ENCODE measurements around the gene IQCC. TPM values are rescaled to one million over a fixed set of nuclear protein-coding genes. Genes with fewer than 3 reads are reported as not detected.

IQCC gene
- total RNA-seq, 1 experiment from 2014 or later: 4.9 TPM

DNA sequence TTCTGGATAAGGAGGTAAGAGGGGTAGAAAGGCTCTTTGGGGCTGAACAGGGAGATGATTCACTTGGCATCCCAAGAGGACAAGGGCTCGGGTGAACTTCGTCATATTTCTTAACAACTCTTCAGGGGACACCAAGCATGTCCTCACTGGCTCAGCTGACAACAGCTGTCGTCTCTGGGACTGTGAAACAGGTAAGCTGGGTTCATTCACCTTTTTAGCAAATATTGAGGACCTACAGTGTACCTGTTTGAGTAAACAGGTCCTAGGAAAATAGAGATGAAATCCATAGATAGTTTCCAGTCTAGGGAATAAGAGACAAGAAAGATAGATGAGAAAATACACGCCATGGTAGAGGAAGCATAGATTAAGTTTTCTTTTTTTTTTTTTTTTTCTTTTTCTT lies 18.8 kb downstream of the IQCC start:
- H3K9me3 ChIP-seq (ENCODE audit: insufficient read depth, low read depth): no peaks in the 10 kb centered on the region
- H3K4me1 ChIP-seq (replicated peaks; ENCODE audit: insufficient read depth): peaks cover 25% of the 10 kb centered on the region
- DNase-seq: no peak
- POLR2A ChIA-PET (ENCODE audit: unreplicated experiment): no interaction called here
- CTCF ChIA-PET: interaction anchor here (0.7 kb wide), 1 partner anchor 23 kb away, joined by 3 read pairs; the partner anchor contains the start of gene FAM167B
- peaks cover 46% of the 10 kb centered on the region for H3K79me2 ChIP-seq (ENCODE audit: low read depth)
- TF ChIP-seq EZH2 (IDR thresholded peaks at IDR 0.05; ENCODE audit: low read depth): no peak
- TF ChIP-seq CTCF (conservative IDR thresholded peaks at IDR 0.05): no peak
- peaks cover 39% of the 10 kb centered on the region; the same call in 1 of the 2 replicates for H3F3A ChIP-seq (ENCODE audit: insufficient read depth, low read depth)
- no TSS peak for BruUV-seq (replicated peaks)
- peaks cover 42% of the 10 kb centered on the region for H3K36me3 ChIP-seq (ENCODE audit: low read depth)
- H3K27ac ChIP-seq: no peak overlapping the region
- H3K4me3 ChIP-seq: no peak overlapping the region
- no peak overlapping the region for H2AFZ ChIP-seq
- H3K9me2 ChIP-seq (ENCODE audit: insufficient read depth): no peaks in the 10 kb centered on the region
- H4K20me1 ChIP-seq (ENCODE audit: insufficient read depth): peaks cover 11% of the 10 kb centered on the region; the same call in 1 of the 2 replicates
- intact Hi-C loops (cut with micrococcal nuclease; ENCODE audit: unreplicated experiment): loop anchor here (10.0 kb wide), 1 partner anchor 171 kb away; the partner anchor contains the start of gene BSDC1
- H3K27me3 ChIP-seq (ENCODE audit: insufficient read depth, low read depth): no peaks in the 10 kb centered on the region
- no peak overlapping the region for H3K4me2 ChIP-seq

GRCh38 chr1:32228771-32229170 lies 23.3 kb downstream of the IQCC start:
- Histone ChIP-seq H3K4me2 (no peak overlapping the region), H3K9me2 (ENCODE audit: insufficient read depth) (no peaks in the 10 kb centered on the region), H3K4me3 (no peak overlapping the region), H3K9me3 (ENCODE audit: insufficient read depth, low read depth) (no peaks in the 10 kb centered on the region), H4K20me1 (ENCODE audit: insufficient read depth) (peaks cover 11% of the 10 kb centered on the region; the same call in 1 of the 2 replicates), H3K27ac (no peak overlapping the region), H3K4me1 (replicated peaks; ENCODE audit: insufficient read depth) (peaks cover 3% of the 10 kb centered on the region), H3F3A (ENCODE audit: insufficient read depth, low read depth) (peaks cover 46% of the 10 kb centered on the region; the same call in 1 of the 2 replicates), H3K27me3 (ENCODE audit: insufficient read depth, low read depth) (no peaks in the 10 kb centered on the region), H2AFZ (no peak overlapping the region), H3K79me2 (ENCODE audit: low read depth) (peaks cover 10% of the 10 kb centered on the region), H3K36me3 (ENCODE audit: low read depth) (peaks cover 45% of the 10 kb centered on the region)
- no TSS peak for BruUV-seq (replicated peaks)
- ChIA-PET CTCF (no interaction called here), POLR2A (ENCODE audit: unreplicated experiment) (no interaction called here)
- TF ChIP-seq EZH2 (IDR thresholded peaks at IDR 0.05; ENCODE audit: low read depth) (no peak), CTCF (conservative IDR thresholded peaks at IDR 0.05) (no peak)
- intact Hi-C loops (cut with micrococcal nuclease; ENCODE audit: unreplicated experiment): loop anchor here (10.0 kb wide), 1 partner anchor 166 kb away; the partner anchor contains the start of gene BSDC1
- DNase-seq: no peak

DNA sequence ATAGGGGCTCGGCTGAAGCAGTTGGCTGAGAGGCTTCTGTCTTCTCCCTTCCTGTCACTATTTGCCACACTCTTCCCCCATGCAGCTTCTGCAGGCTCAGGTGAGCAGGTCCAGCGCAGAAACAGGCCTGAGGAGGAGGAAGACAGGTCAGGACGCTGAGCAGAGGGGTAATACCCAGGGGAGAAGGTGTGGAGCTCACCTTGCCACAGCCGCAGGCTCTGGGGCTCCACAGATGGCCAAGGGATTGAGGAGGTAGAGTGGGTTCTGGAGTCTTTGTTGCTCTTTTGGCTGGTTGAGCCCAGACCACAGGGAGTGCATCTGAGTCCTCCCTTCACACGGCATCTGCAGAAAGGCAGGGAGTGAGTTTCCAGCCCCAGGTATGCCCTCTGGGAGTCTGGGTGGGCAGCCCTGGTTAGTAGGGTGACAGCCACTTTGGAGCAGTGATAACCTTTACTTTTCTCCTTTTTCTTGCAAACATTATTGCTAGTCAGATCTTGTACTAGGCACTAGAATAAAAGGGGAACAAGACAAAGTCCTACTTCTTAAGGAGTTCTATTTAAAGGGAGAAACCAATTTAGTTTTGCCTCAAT lies 26.5 kb downstream of the IQCC start:
- H3K27me3 ChIP-seq (ENCODE audit: insufficient read depth, low read depth): no peaks in the 10 kb centered on the region
- H3F3A ChIP-seq (ENCODE audit: insufficient read depth, low read depth): peaks cover 61% of the 10 kb centered on the region
- intact Hi-C loops (cut with micrococcal nuclease; ENCODE audit: unreplicated experiment): no loop called here
- peaks cover 11% of the 10 kb centered on the region; the same call in 1 of the 2 replicates for H4K20me1 ChIP-seq (ENCODE audit: insufficient read depth)
- H3K9me2 ChIP-seq (ENCODE audit: insufficient read depth): no peaks in the 10 kb centered on the region
- peaks cover 16% of the 10 kb centered on the region for H3K4me1 ChIP-seq (replicated peaks; ENCODE audit: insufficient read depth)
- no peak for DNase-seq
- H3K4me3 ChIP-seq: no peak overlapping the region
- H3K9me3 ChIP-seq (ENCODE audit: insufficient read depth, low read depth): no peaks in the 10 kb centered on the region
- no TSS peak for BruUV-seq (replicated peaks)
- H3K79me2 ChIP-seq (ENCODE audit: low read depth): no peaks in the 10 kb centered on the region
- H3K36me3 ChIP-seq (ENCODE audit: low read depth): peaks cover 28% of the 10 kb centered on the region
- TF ChIP-seq EZH2 (IDR thresholded peaks at IDR 0.05; ENCODE audit: low read depth): no peak
- TF ChIP-seq CTCF (conservative IDR thresholded peaks at IDR 0.05): no peak
- ChIA-PET CTCF (no interaction called here), POLR2A (ENCODE audit: unreplicated experiment) (interaction anchor here (0.6 kb wide), 1 partner anchor 103 kb away, joined by 7 read pairs; no protein-coding TSS in a partner anchor)
- no peak overlapping the region for H2AFZ ChIP-seq
- no peak overlapping the region for H3K27ac ChIP-seq
- H3K4me2 ChIP-seq: no peak overlapping the region

Data from PC-9 (cell line).